ENCODE results near the gene PRSS37. TPM values are rescaled to one million over a fixed set of nuclear protein-coding genes. Genes with fewer than 3 reads are reported as not detected.

Gene PRSS37
- total RNA-seq, 1 experiment from 2014 or later: not detected

DNA sequence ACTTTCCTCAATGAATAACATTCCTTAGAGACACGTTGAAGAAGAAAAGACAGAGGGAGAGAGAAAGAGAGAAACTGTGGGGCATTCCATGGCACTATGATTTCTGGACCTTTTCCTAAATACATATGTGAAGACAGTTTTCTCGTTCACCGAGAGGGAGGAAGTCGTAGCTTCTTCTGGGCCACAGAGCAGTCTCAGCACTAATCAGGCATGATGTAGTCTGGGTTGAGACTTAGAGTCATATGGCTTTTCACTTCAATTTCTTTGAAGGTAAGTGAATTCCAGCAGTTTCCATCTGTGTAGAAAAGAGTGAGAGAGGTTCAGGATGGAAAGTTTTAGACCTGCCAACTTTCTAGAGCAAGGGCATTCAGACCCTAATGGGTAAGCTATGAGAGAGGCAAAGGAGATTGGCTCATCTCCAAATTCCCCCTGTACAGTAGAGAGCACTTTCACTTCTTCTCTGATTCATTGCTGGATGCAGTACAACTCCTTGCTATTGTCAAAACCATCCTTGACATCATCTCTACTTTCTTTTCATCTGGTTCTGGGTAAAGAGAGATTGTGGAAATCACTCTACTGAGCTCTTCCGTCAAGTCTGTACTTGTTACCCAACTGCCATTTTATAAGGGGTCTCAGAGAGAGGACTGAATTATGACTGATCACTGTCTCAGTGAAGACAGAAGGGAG lies 43.4 kb upstream of the PRSS37 start:
- TF ChIP-seq, protein P1, sequence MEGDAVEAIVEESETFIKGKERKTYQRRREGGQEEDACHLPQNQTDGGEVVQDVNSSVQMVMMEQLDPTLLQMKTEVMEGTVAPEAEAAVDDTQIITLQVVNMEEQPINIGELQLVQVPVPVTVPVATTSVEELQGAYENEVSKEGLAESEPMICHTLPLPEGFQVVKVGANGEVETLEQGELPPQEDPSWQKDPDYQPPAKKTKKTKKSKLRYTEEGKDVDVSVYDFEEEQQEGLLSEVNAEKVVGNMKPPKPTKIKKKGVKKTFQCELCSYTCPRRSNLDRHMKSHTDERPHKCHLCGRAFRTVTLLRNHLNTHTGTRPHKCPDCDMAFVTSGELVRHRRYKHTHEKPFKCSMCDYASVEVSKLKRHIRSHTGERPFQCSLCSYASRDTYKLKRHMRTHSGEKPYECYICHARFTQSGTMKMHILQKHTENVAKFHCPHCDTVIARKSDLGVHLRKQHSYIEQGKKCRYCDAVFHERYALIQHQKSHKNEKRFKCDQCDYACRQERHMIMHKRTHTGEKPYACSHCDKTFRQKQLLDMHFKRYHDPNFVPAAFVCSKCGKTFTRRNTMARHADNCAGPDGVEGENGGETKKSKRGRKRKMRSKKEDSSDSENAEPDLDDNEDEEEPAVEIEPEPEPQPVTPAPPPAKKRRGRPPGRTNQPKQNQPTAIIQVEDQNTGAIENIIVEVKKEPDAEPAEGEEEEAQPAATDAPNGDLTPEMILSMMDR (IDR thresholded peaks at IDR 0.05 in 2 of 3, conservative IDR thresholded peaks at IDR 0.05 in 1 of 3; ENCODE audit: borderline replicate concordance in 1 of 3, insufficient read depth in 1 of 3, low read depth in 2 of 3, low read length in 2 of 3): no peak
- TF ChIP-seq EGR1 (IDR thresholded peaks at IDR 0.05; ENCODE audit: low read depth) (no peak), TCF7L2 (IDR thresholded peaks at IDR 0.05; ENCODE audit: borderline replicate concordance, extremely low read depth, insufficient read depth, insufficient read length) (no peak), ELF1 (IDR thresholded peaks at IDR 0.05; ENCODE audit: borderline replicate concordance, low read depth) (no peak), CBX3 (IDR thresholded peaks at IDR 0.05; ENCODE audit: low read depth) (no peak), SP1 (IDR thresholded peaks at IDR 0.05; ENCODE audit: low read depth) (no peak), RAD21 (IDR thresholded peaks at IDR 0.05; ENCODE audit: low read depth) (no peak), EZH2phosphoT487 (IDR thresholded peaks at IDR 0.05; ENCODE audit: borderline replicate concordance) (no peak), ZBTB33 (IDR thresholded peaks at IDR 0.05; ENCODE audit: extremely low read depth, insufficient replicate concordance, low read length) (no peak)
- TF ChIP-seq, protein P2, sequence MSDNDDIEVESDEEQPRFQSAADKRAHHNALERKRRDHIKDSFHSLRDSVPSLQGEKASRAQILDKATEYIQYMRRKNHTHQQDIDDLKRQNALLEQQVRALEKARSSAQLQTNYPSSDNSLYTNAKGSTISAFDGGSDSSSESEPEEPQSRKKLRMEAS (IDR thresholded peaks at IDR 0.05): no peak
- Histone ChIP-seq H3K4me3 (replicated peaks in 1 of 2; ENCODE audit: low read depth in 1 of 2, low read length in 2 of 2) (no peak overlapping the region), H4K20me1 (ENCODE audit: insufficient read depth) (no peaks in the 10 kb centered on the region), H3K27me3 (ENCODE audit: insufficient read depth, low read length) (no peaks in the 10 kb centered on the region), H3K27ac (ENCODE audit: low read depth, low read length) (no peak overlapping the region), H3K4me1 (ENCODE audit: control insufficient read depth in 1 of 2, insufficient read depth in 2 of 2, low read length in 2 of 2) (no peaks in the 10 kb centered on the region), H3K36me3 (ENCODE audit: control insufficient read depth in 1 of 2, insufficient read depth in 2 of 2, low read length in 2 of 2) (no peaks in the 10 kb centered on the region), H3K9me3 (ENCODE audit: control insufficient read depth in 1 of 2, insufficient read depth in 1 of 2, low read depth in 1 of 2, low read length in 2 of 2) (no peaks in the 10 kb centered on the region), H2AFZ (ENCODE audit: low read depth, low read length, poor library complexity, severe bottlenecking) (no peak overlapping the region), H3K9me2 (ENCODE audit: insufficient read depth) (no peaks in the 10 kb centered on the region), H3K79me2 (ENCODE audit: insufficient read depth, low read length) (no peaks in the 10 kb centered on the region), H3K4me2 (ENCODE audit: low read length) (no peak overlapping the region), H3K9ac (ENCODE audit: low read length) (no peak overlapping the region)
- DNase-seq (ENCODE audit: low read depth, low spot score) (no peak), ATAC-seq (no peak)
- intact Hi-C loops (cut with micrococcal nuclease): no loop called here
- no TSS peak for BruUV-seq (replicated peaks)
- POLR2A ChIA-PET: no interaction called here
- CTCF ChIA-PET: no interaction called here
- RAD21 ChIA-PET (ENCODE audit: low non-redundant PET in 1 of 2, low total read pairs in 2 of 2, uncharacterized antibody in 2 of 2, unreplicated experiment in 2 of 2): no interaction called here

All from HCT116 (cell line).